ENCODE data around the gene DLG1. TPM values are rescaled to one million over a fixed set of nuclear protein-coding genes. Genes with fewer than 3 reads are reported as not detected.

The DLG1 gene
- total and polyA plus RNA-seq, 2 of the 4 experiments (the other 2 are of a cell fraction), result 21.2 to 57.7 TPM

GRCh38 chr3:197322149-197322548 lies 23.7 kb upstream of the DLG1 start:
- intact Hi-C loops (cut with micrococcal nuclease), result no loop called here

More at GRCh38 chr3:197322149-197322548, 23.7 kb upstream of the DLG1 start:
- Histone ChIP-seq H2BK20ac (ENCODE audit: low read depth, low read length) (no peak overlapping the region), H3K23ac (ENCODE audit: low read depth, low read length) (no peak overlapping the region), H2AK5ac (ENCODE audit: low read depth, low read length) (no peak overlapping the region), H4K5ac (ENCODE audit: low read depth, low read length) (no peak overlapping the region), H3K27me3 (ENCODE audit: control insufficient read depth, insufficient read depth, low read length) (peaks cover 1% of the 10 kb centered on the region; the same call in 1 of the 2 replicates), H3K9me3 (ENCODE audit: control insufficient read depth, insufficient read depth, low read length) (no peaks in the 10 kb centered on the region; the same call in 1 of the 2 replicates), H2AFZ (replicated peaks; ENCODE audit: low read length, poor library complexity) (no peak overlapping the region), H3K9me1 (ENCODE audit: insufficient read depth, low read length) (no peaks in the 10 kb centered on the region), H3K14ac (replicated peaks; ENCODE audit: low read depth, low read length) (no peak overlapping the region), H3K9ac (ENCODE audit: low read depth, low read length) (no peak overlapping the region), H3K4me2 (ENCODE audit: low read depth, low read length) (no peak overlapping the region), H4K8ac (ENCODE audit: low read depth in 2 of 2, low read length in 2 of 2) (no peak overlapping the region), H4K20me1 (ENCODE audit: insufficient read depth, low read length) (no peaks in the 10 kb centered on the region), H3K79me1 (ENCODE audit: low read depth in 1 of 2, low read length in 2 of 2) (no peaks in the 10 kb centered on the region), H3K4me3 (ENCODE audit: insufficient read depth, low read depth, low read length) (no peak overlapping the region), H2BK5ac (ENCODE audit: low read depth, low read length, poor library complexity, severe bottlenecking) (no peak overlapping the region), H3K27ac (ENCODE audit: insufficient read depth, low read length) (no peak overlapping the region), H3K4me1 (ENCODE audit: control insufficient read depth, insufficient read depth, low read length) (peaks cover 4% of the 10 kb centered on the region), H3K36me3 (ENCODE audit: control insufficient read depth, insufficient read depth, low read length) (no peaks in the 10 kb centered on the region), H2BK15ac (ENCODE audit: low read depth, low read length) (no peak overlapping the region), H2AK9ac (replicated peaks; ENCODE audit: low read depth, low read length, poor library complexity) (no peak overlapping the region), H3K18ac (ENCODE audit: low read depth, low read length) (no peak overlapping the region), H3K4ac (ENCODE audit: low read depth, low read length) (no peak overlapping the region), H3K56ac (ENCODE audit: extremely low read depth, insufficient read depth, low read length) (no peak overlapping the region), H4K91ac (ENCODE audit: insufficient read depth, low read depth, low read length) (no peak overlapping the region), H2BK120ac (ENCODE audit: low read depth, low read length) (no peak overlapping the region)
- ATAC-seq (ENCODE audit: low read depth), result no peak
- WGBS, 2 experiments (ENCODE audit: extremely low coverage in 2 of 2, insufficient read length in 1 of 2), result no CpG with 5 or more reads among the region's 1 CpG
- no TSS peak for BruUV-seq (replicated peaks)
- ChIA-PET CTCF (no interaction called here), POLR2A (ENCODE audit: unreplicated experiment) (no interaction called here)
- in situ Hi-C loops (cut with MboI; ENCODE audit: low sequenced_read_pairs), result no loop called here
- DNase-seq, result no peak
- TF ChIP-seq CEBPB (IDR thresholded peaks at IDR 0.05; ENCODE audit: low read depth, low read length) (no peak), ELK1 (IDR thresholded peaks at IDR 0.05; ENCODE audit: borderline replicate concordance, low read depth, low read length) (no peak), RAD21 (IDR thresholded peaks at IDR 0.05; ENCODE audit: low read length) (no peak), SMC3 (IDR thresholded peaks at IDR 0.05; ENCODE audit: low read depth, low read length) (no peak), POLR2A (IDR thresholded peaks at IDR 0.05; ENCODE audit: low read depth, low read length) (no peak), CTCF (conservative IDR thresholded peaks at IDR 0.05; ENCODE audit: low read depth, low read length) (no peak), NFE2L2 (IDR thresholded peaks at IDR 0.05; ENCODE audit: low read depth, low read length) (no peak), MAZ (IDR thresholded peaks at IDR 0.05; ENCODE audit: borderline replicate concordance, low read depth, low read length) (no peak), MAFK (IDR thresholded peaks at IDR 0.05; ENCODE audit: low read depth, low read length) (no peak), RCOR1 (IDR thresholded peaks at IDR 0.05; ENCODE audit: insufficient replicate concordance, low read length) (no peak), RFX5 (IDR thresholded peaks at IDR 0.05; ENCODE audit: low read depth, low read length) (no peak), FOS (IDR thresholded peaks at IDR 0.05; ENCODE audit: low read depth, low read length) (no peak), USF2 (IDR thresholded peaks at IDR 0.05; ENCODE audit: low read depth, low read length) (no peak)
- dilution Hi-C loops (cut with HindIII; ENCODE audit: low sequenced_read_pairs, unreplicated experiment), result no loop called here

All from IMR-90 (cell line).